TTC549 (cell line): ENCODE data around the gene COIL.

Experiments
- FAIRE-seq: peaks from 2 replicates; lab custom pipeline; 2012; peaks lifted over from hg19 to GRCh38; lab: Jason Lieb, UNC

The COIL gene

GRCh38 chr17:56909742-56910508 is 50.9 kb downstream of the COIL start:
- FAIRE-seq = no peak

- no peak for FAIRE-seq
Observed at GRCh38 chr17:56908001-56908542, 52.8 kb downstream of the COIL start.

GRCh38 chr17:56903560-56903959 is 57.3 kb downstream of the COIL start:
- no peak for FAIRE-seq

- FAIRE-seq = no peak
Observed at GRCh38 chr17:56902348-56902747, 58.5 kb downstream of the COIL start.

- no peak for FAIRE-seq
Observed at GRCh38 chr17:56899403-56899802, 61.4 kb downstream of the COIL start.

- FAIRE-seq = no peak
Observed at GRCh38 chr17:56898874-56899273, 62.0 kb downstream of the COIL start.

GRCh38 chr17:56897646-56898424 is 63.0 kb downstream of the COIL start:
- FAIRE-seq = no peak

GRCh38 chr17:56896968-56897359 is 63.9 kb downstream of the COIL start:
- no peak for FAIRE-seq

GRCh38 chr17:56896217-56896967 is 64.5 kb downstream of the COIL start:
- FAIRE-seq = no peak

GRCh38 chr17:56894859-56895455 is 65.9 kb downstream of the COIL start:
- no peak for FAIRE-seq

- FAIRE-seq = no peak
Observed at GRCh38 chr17:56893503-56893902, 67.3 kb downstream of the COIL start.

GRCh38 chr17:56892333-56892732 is 68.5 kb downstream of the COIL start:
- FAIRE-seq = no peak

GRCh38 chr17:56891751-56892150 is 69.1 kb downstream of the COIL start:
- no peak for FAIRE-seq

- FAIRE-seq = no peak
Observed at GRCh38 chr17:56890906-56891674, 69.8 kb downstream of the COIL start.

- FAIRE-seq = no peak
Observed at GRCh38 chr17:56890390-56890789, 70.5 kb downstream of the COIL start.
